PC-3 (cell line): ENCODE results near the gene CDCA4. TPM values are rescaled to one million over a fixed set of nuclear protein-coding genes. Genes with fewer than 3 reads are reported as not detected.

Experiments
- ATAC-seq: fragments of 200-7000 bp; cut with Tn5 transposase; 2 replicates; pipeline ENCODE4 v1.9.1; 2020; ENCODE audit warnings: mild to moderate bottlenecking, moderate library complexity
- BruUV-seq: library from RNA; stranded (reverse); fragments of 400-500 nt; replicated peaks from 2 replicates; lab custom pipeline; 2021; lab: Mats Ljungman, UMichigan
- CTCF ChIA-PET: fragments of 300-600 bp; sonication (Branson Sonifier 250); formaldehyde crosslinking; loops from one replicate; lab custom pipeline; 2022; ENCODE audit warnings: antibody characterized with exemption; lab: Charles Lee
- POLR2A ChIA-PET: fragments of 300-600 bp; sonication (Branson Sonifier 250); formaldehyde crosslinking; loops from one replicate; lab custom pipeline; 2022; ENCODE audit warnings: antibody characterized with exemption; ENCODE audit not compliant: unreplicated experiment; lab: Charles Lee
- DNase-seq: peaks from one replicate; pipeline ENCODE4 v3.0.0-alpha.2; 2015
- H2AFZ ChIP-seq: fragments of 300-600 bp; sonication (generic); 2 replicates; pipeline ENCODE4 v1.6.0; 2016; ENCODE audit warnings: antibody characterized with exemption, low read length
- H3F3A ChIP-seq: fragments of 300-600 bp; sonication (generic); one replicate; pipeline ENCODE4 v1.6.0; 2017; ENCODE audit warnings: antibody characterized with exemption, low read length, control low read depth, mild to moderate bottlenecking; ENCODE audit not compliant: unreplicated experiment
- H3K27ac ChIP-seq: fragments of 300-600 bp; sonication (generic); 2 replicates; pipeline ENCODE4 v1.5.1; 2016; ENCODE audit warnings: mild to moderate bottlenecking, low read length
- H3K27me3 ChIP-seq: fragments of 300-600 bp; sonication (generic); 2 replicates; pipeline ENCODE4 v1.6.1; 2016; ENCODE audit warnings: low read length, mixed read lengths
- H3K36me3 ChIP-seq: fragments of 300-600 bp; sonication (generic); 2 replicates; pipeline ENCODE4 v1.6.1; 2016; ENCODE audit warnings: low read depth, mixed run types, low read length, mixed read lengths
- H3K4me1 ChIP-seq: fragments of 300-600 bp; sonication (generic); 2 replicates; pipeline ENCODE4 v1.5.1; 2016; ENCODE audit warnings: low read length; ENCODE audit not compliant: insufficient read depth
- H3K4me2 ChIP-seq: fragments of 300-600 bp; sonication (generic); 2 replicates; pipeline ENCODE4 v1.6.0; 2016; ENCODE audit warnings: low read length
- H3K4me3 ChIP-seq: fragments of 300-600 bp; sonication (generic); 2 replicates; pipeline ENCODE4 v1.5.1; 2016; ENCODE audit warnings: mild to moderate bottlenecking, low read length, mixed read lengths
- H3K79me2 ChIP-seq: fragments of 300-600 bp; sonication (generic); 2 replicates; pipeline ENCODE4 v1.6.1; 2017; ENCODE audit warnings: low read length, mixed read lengths
- H3K9ac ChIP-seq: fragments of 300-600 bp; sonication (generic); 2 replicates; pipeline ENCODE4 v1.6.0; 2016; ENCODE audit warnings: mild to moderate bottlenecking, low read length
- H3K9me2 ChIP-seq: fragments of 300-600 bp; sonication (generic); replicated peaks from 2 replicates; pipeline ENCODE4 v1.6.1; 2016; ENCODE audit warnings: mixed run types, low read length, mixed read lengths
- H3K9me3 ChIP-seq: fragments of 300-600 bp; sonication (generic); 2 replicates; pipeline ENCODE4 v1.6.1; 2016; ENCODE audit warnings: low read length, mixed read lengths
- H4K20me1 ChIP-seq: fragments of 300-600 bp; sonication (generic); 2 replicates; pipeline ENCODE4 v1.6.1; 2016; ENCODE audit warnings: low read length, mixed read lengths
- CTCF ChIP-seq: fragments of 300-600 bp; sonication (generic); conservative IDR thresholded peaks from 2 replicates; pipeline ENCODE4 v1.5.1; 2017; ENCODE audit warnings: antibody characterized with exemption, low read depth, mild to moderate bottlenecking, low read length
- EZH2 ChIP-seq: fragments of 300-600 bp; sonication (generic); IDR thresholded peaks from one replicate; pipeline ENCODE4 v1.6.1; 2017; ENCODE audit warnings: antibody characterized with exemption, mild to moderate bottlenecking, low read length; ENCODE audit not compliant: unreplicated experiment
- EZH2phosphoT487 ChIP-seq: fragments of 300-600 bp; sonication (generic); IDR thresholded peaks from 2 replicates; pipeline ENCODE4 v1.6.1; 2018; ENCODE audit warnings: mild to moderate bottlenecking, antibody characterized with exemption, low read length, borderline replicate concordance
- intact Hi-C: fragments of 100-400 bp; cut with micrococcal nuclease; formaldehyde crosslinking; loops from 2 replicates; pipeline ENCODE4 v1.9.0; 2023
- total RNA-seq: library from RNA; depleted of rRNA; stranded (reverse); fragments of >200 nt; gene quantifications from 2 replicates; pipeline ENCODE4 v1.2.3, GENCODE V29; 2014

The CDCA4 gene
- total RNA-seq, 1 experiment from 2014 or later: 113 TPM

DNA sequence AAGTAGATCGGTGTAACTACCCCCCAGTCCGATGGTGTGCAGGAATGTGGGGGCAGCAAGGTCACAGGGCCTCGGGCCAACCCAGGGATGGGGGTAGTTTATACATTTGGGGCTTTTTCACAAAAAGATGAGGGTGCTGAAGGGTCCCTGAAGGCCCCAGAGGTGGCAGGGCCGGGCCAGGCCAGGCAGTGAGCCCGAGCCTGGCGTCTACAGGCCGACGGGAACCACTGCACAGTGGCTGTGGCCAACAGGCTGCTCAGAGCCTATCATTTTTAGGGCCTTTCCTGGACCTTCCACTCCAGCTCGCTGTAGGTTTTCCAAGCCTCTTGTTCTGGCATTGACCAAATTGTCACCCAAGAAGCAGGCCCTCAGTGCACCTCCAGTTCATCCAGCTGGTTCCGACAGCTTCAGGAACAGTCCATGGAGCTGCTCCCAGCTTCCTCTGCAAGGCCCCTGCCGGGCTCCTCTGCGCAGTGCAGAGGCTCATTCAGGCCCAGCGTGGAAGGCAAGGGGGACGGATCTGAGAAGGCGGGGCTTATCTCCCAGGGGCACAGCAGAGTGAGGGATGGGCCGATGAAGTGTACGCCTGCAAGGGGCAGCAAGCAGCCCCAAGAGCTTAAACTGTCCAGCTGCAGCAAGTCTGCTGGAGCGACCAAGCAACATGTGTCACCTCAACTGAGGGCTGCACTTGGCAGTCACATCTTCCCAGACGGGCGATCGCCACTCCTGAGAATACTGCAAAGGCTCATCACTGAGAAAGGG, 13.9 kb downstream of the CDCA4 start:
- H3K9ac ChIP-seq: no peak overlapping the region
- H3K4me3 ChIP-seq: no peak overlapping the region
- ATAC-seq: peak; percentile 16
- intact Hi-C loops: no loop called here
- TSS peak; percentile 1 for BruUV-seq
- no peaks in the 10 kb centered on the region for H3K9me3 ChIP-seq
- TF ChIP-seq CTCF (no peak), EZH2 (no peak), EZH2phosphoT487 (no peak)
- POLR2A ChIA-PET: interaction anchor here (0.5 kb wide), 1 partner anchor 12 kb away, joined by 10 read pairs; no protein-coding TSS in a partner anchor
- DNase-seq: no peak
- peaks cover 38% of the 10 kb centered on the region for H3K36me3 ChIP-seq
- CTCF ChIA-PET: interaction anchor here (0.6 kb wide), 1 partner anchor 9 kb away, joined by 3 read pairs; no protein-coding TSS in a partner anchor
- H3K9me2 ChIP-seq: no peaks in the 10 kb centered on the region
- peaks cover 11% of the 10 kb centered on the region for H3K4me1 ChIP-seq
- H4K20me1 ChIP-seq: peaks cover 56% of the 10 kb centered on the region
- H3K27ac ChIP-seq: no peak overlapping the region
- peaks cover 6% of the 10 kb centered on the region for H3F3A ChIP-seq
- H3K27me3 ChIP-seq: no peaks in the 10 kb centered on the region
- H3K4me2 ChIP-seq: no peak overlapping the region
- peaks cover 39% of the 10 kb centered on the region for H3K79me2 ChIP-seq
- no peak overlapping the region for H2AFZ ChIP-seq

DNA sequence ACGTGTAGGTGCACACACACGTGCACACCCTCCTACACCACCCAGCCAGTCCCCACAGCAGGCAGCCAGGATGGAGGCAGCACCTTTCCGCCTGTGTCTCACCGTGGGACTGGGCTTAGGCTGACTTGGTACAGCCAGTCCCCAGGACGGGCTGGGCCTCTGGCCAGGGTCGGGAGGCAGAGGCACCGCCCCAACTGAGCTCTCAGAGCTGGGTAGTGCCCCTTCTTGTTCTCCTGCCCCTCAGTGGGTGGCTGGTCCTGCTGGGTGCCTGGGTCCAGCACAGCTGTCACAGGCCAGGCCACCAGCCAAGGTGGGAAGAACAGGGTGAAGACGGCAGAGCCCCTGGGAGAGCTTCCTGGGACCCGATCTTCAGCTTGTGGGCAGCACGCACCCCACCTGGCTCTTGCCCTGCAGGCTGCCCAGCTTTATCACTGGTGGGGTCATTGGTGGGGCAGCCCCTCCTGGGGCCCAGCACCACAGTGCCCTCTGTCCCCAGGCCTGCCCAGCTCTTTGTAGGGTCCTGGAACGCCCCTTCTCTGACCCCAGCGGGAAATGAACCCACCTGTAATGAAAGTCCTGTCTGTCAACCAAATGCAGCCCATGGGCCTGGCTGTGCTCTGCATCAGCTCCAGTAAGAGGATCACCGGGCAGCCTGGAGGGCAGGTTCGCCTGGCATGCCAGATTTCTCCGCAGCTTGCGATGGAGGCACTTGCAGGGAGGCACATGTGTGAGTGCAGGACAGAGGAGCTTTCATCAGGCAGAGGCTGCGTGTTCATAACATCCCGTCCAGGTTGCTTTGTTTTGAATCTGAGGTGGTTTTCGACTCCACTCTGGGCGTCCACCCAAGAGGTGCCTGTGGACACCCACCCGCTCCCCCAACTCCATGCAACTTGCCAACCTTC, 14.7 kb downstream of the CDCA4 start:
- Histone ChIP-seq H3K27ac (no peak overlapping the region), H3K4me3 (no peak overlapping the region), H3K4me2 (no peak overlapping the region), H2AFZ (no peak overlapping the region), H3K9me3 (no peaks in the 10 kb centered on the region), H3K9me2 (no peaks in the 10 kb centered on the region), H3K27me3 (no peaks in the 10 kb centered on the region), H3K4me1 (peaks cover 11% of the 10 kb centered on the region), H3F3A (peaks cover 5% of the 10 kb centered on the region), H3K79me2 (peaks cover 31% of the 10 kb centered on the region), H3K36me3 (peaks cover 30% of the 10 kb centered on the region), H3K9ac (no peak overlapping the region), H4K20me1 (peaks cover 48% of the 10 kb centered on the region)
- no peak for DNase-seq
- no TSS peak for BruUV-seq
- CTCF ChIA-PET: interaction anchor here (0.6 kb wide), 1 partner anchor 8 kb away, joined by 3 read pairs; no protein-coding TSS in a partner anchor
- intact Hi-C loops: no loop called here
- TF ChIP-seq EZH2 (no peak), CTCF (no peak), EZH2phosphoT487 (no peak)
- peak; percentile 38 for ATAC-seq
- POLR2A ChIA-PET: interaction anchor here (0.6 kb wide), 1 partner anchor 105 kb away, joined by 10 read pairs; no protein-coding TSS in a partner anchor
